Fibroblast of lung (primary cell): Measurements from ENCODE around the gene KIAA0232. TPM values are rescaled to one million over a fixed set of nuclear protein-coding genes. Genes with fewer than 3 reads are reported as not detected.

Experiments used
- DNase-seq, 2 donors: peaks; one replicate each; pipeline versions ENCODE4 v3.0.0 to v3.0.0-alpha.2; 2010; ENCODE audit warnings: low read depth in 2 of 2
- H2AFZ ChIP-seq: 2 replicates; pipeline ENCODE4 v1.5.1; 2012; ENCODE audit warnings: low read length, control low read depth, inconsistent platforms
- H3K27ac ChIP-seq: 2 replicates; pipeline ENCODE4 v1.5.1; 2011; ENCODE audit warnings: low read length, control low read depth; ENCODE audit not compliant: insufficient read depth
- H3K27me3 ChIP-seq: 2 replicates; pipeline ENCODE4 v1.5.1; 2011; ENCODE audit warnings: mild to moderate bottlenecking, low read length; ENCODE audit not compliant: control insufficient read depth, insufficient read depth
- H3K36me3 ChIP-seq: 2 replicates; pipeline ENCODE4 v1.5.1; 2011; ENCODE audit warnings: low read length; ENCODE audit not compliant: control insufficient read depth, insufficient read depth
- H3K4me1 ChIP-seq: 2 replicates; pipeline ENCODE4 v1.5.1; 2011; ENCODE audit warnings: low read length; ENCODE audit not compliant: control insufficient read depth, insufficient read depth; ENCODE audit errors: extremely low read depth
- H3K4me2 ChIP-seq: 2 replicates; pipeline ENCODE4 v1.5.1; 2011; ENCODE audit warnings: low read length, control low read depth; ENCODE audit not compliant: insufficient read depth; ENCODE audit errors: extremely low read depth
- H3K4me3 ChIP-seq, 4 experiments: fragments of 200-600 bp in 1 of 4; sonication (generic) in 1 of 4; replicated peaks in 1 of 4; 2 replicates each; pipeline ENCODE4 v1.5.1; 2011 to 2016; ENCODE audit warnings: low read length in 4 of 4, low read depth in 3 of 4, mild to moderate bottlenecking in 3 of 4, control low read depth in 2 of 4, inconsistent platforms in 1 of 4, mixed read lengths in 1 of 4; ENCODE audit not compliant: insufficient read depth in 1 of 4; ENCODE audit errors: control extremely low read depth in 1 of 4
- H3K79me2 ChIP-seq: 2 replicates; pipeline ENCODE4 v1.5.1; 2012; ENCODE audit warnings: mild to moderate bottlenecking, low read length, inconsistent platforms; ENCODE audit not compliant: control insufficient read depth, insufficient read depth
- H3K9ac ChIP-seq: 2 replicates; pipeline ENCODE4 v1.5.1; 2011; ENCODE audit warnings: mild to moderate bottlenecking, low read length, control low read depth; ENCODE audit not compliant: insufficient read depth
- H3K9me3 ChIP-seq: 2 replicates; pipeline ENCODE4 v1.5.1; 2012; ENCODE audit warnings: low read depth, low read length; ENCODE audit not compliant: control insufficient read depth, insufficient read depth
- H4K20me1 ChIP-seq: 2 replicates; pipeline ENCODE4 v1.5.1; 2011; ENCODE audit warnings: low read length; ENCODE audit not compliant: control insufficient read depth, insufficient read depth; ENCODE audit errors: extremely low read depth
- CTCF ChIP-seq, 2 donors: IDR thresholded peaks in 1 of 2; conservative IDR thresholded peaks in 1 of 2; 1 replicate in 1 of 2; 2 replicates in 1 of 2; pipeline ENCODE4 v1.5.1; 2011 to 2012; ENCODE audit warnings: low read length in 2 of 2, control low read depth in 1 of 2, inconsistent platforms in 1 of 2, low read depth in 1 of 2, mild to moderate bottlenecking in 1 of 2
- EZH2 ChIP-seq: IDR thresholded peaks from 2 replicates; pipeline ENCODE4 v1.5.1; 2012; ENCODE audit warnings: low read length, control low read depth, mild to moderate bottlenecking; ENCODE audit errors: missing control alignments
- polyA plus RNA-seq, 2 donors: library from polyadenylated mRNA; depleted of rRNA in 1 of 2; stranded (reverse) in 1 of 2; unstranded in 1 of 2; fragments of >200 nt; gene quantifications; 2 replicates each; pipeline ENCODE4 v1.2.1, GENCODE V29; 2011 to 2012; ENCODE audit warnings: missing spikeins in 1 of 2
- total RNA-seq: library from RNA; depleted of rRNA; stranded (reverse); fragments of >200 nt; gene quantifications from 2 replicates; pipeline ENCODE4 v1.2.1, GENCODE V29; 2014

Gene KIAA0232
- total and polyA plus RNA-seq, 2 donors (not counting 1 experiment from before 2014, with no cell fraction given) = 18.0 to 18.8 TPM

- Histone ChIP-seq H3K9me3 (no peaks in the 10 kb centered on the region), H3K79me2 (no peaks in the 10 kb centered on the region), H3K27me3 (no peaks in the 10 kb centered on the region), H4K20me1 (no peaks in the 10 kb centered on the region), H3K4me2 (no peak overlapping the region), H2AFZ (no peak overlapping the region), H3K4me1 (peaks cover 4% of the 10 kb centered on the region), H3K4me3 (no peak overlapping the region), H3K9ac (no peak overlapping the region), H3K36me3 (no peaks in the 10 kb centered on the region), H3K27ac (no peak overlapping the region)
- TF ChIP-seq EZH2 (no peak), CTCF (conservative IDR thresholded peaks at IDR 0.05 in 1 of 2, IDR thresholded peaks at IDR 0.05 in 1 of 2; ENCODE audit: low read depth in 1 of 2, low read length in 2 of 2) (no peak)
- no peak for DNase-seq
Observed at GRCh38 chr4:6854098-6854744, 71.7 kb downstream of the KIAA0232 start.

DNA sequence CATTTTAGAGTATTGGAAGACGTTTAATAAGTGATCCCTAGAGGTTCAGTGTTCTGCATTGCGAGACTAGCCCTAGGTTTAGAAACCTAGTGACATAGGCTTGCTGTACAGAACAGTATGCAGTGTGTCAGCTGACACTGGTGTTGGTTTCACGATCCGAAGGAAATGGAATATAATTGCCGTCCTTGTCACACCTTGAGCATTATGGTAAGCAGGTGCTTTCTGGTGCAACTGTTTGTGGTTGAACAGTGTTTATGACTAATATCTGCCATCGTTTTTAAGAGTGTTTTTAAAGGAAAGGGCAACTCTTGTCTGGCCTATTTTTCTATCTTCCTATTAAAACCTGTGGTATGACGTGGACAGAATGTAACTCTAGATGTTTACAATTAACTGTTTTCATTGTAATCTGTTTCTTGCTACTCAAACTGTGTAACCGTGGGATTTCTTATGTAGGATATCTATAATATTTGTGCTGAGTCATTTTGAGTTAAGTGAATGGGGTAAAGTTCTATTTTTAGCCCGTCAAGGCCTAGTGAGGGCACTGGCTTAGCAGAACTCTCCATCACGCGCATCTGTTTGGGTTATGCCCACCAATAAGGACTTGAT, 73.3 kb downstream of the KIAA0232 start:
- Histone ChIP-seq H3K4me1 (peaks cover 4% of the 10 kb centered on the region), H3K4me2 (peak overlapping the region; percentile 59), H3K9me3 (no peaks in the 10 kb centered on the region), H3K27ac (peak overlapping the region; percentile 53), H2AFZ (no peak overlapping the region), H4K20me1 (no peaks in the 10 kb centered on the region), H3K9ac (no peak overlapping the region), H3K27me3 (no peaks in the 10 kb centered on the region), H3K79me2 (no peaks in the 10 kb centered on the region), H3K4me3 (no peak overlapping the region), H3K36me3 (no peaks in the 10 kb centered on the region)
- DNase-seq = peak; percentile 77 to 88
- TF ChIP-seq CTCF (conservative IDR thresholded peaks at IDR 0.05 in 1 of 2, IDR thresholded peaks at IDR 0.05 in 1 of 2; ENCODE audit: low read depth in 1 of 2, low read length in 2 of 2) = no peak

DNA sequence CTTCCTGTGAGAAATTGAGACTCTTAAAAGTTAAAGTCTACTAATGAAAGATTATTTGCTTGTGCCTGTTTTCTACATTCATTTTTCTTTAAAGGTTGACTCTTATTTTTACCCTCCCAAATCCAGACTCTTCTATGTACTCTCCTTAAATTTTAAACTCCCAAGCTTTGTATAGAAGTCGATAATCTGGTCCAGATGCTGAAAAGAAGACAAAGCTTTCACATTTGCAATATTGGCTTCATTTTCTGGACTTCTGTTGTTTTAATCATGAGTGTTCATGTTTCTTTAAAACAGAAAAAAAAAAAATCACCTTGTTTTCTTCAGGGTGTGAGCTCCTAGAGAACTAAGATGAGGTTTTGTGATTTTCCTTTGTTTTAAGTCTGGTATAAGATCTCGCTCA, 73.9 kb downstream of the KIAA0232 start:
- no peak for TF ChIP-seq EZH2
- no peak for TF ChIP-seq CTCF (conservative IDR thresholded peaks at IDR 0.05 in 1 of 2, IDR thresholded peaks at IDR 0.05 in 1 of 2; ENCODE audit: low read depth in 1 of 2, low read length in 2 of 2)
- Histone ChIP-seq H3K27ac (peak overlapping the region; percentile 53), H3K4me1 (peaks cover 4% of the 10 kb centered on the region), H3K4me3 (no peak overlapping the region), H3K4me2 (no peak overlapping the region), H3K27me3 (no peaks in the 10 kb centered on the region), H3K79me2 (no peaks in the 10 kb centered on the region), H2AFZ (no peak overlapping the region), H3K36me3 (peaks cover 2% of the 10 kb centered on the region), H4K20me1 (no peaks in the 10 kb centered on the region), H3K9me3 (no peaks in the 10 kb centered on the region), H3K9ac (no peak overlapping the region)
- DNase-seq = no peak
